GM18499 (cell line): ENCODE data around the gene AMOTL1.
"Not testable (repeated sequence)": the region's sequence is repeated elsewhere in the genome, so short reads cannot be mapped to it uniquely, and the experiment has no call there.

Experiments used
- ATAC-seq: cut with Tn5 transposase; IDR thresholded peaks from one replicate; pipeline ENCODE4 v1.9.1; 2021; ENCODE audit warnings: moderate number of reproducible peaks; ENCODE audit not compliant: insufficient read depth, unreplicated experiment

The AMOTL1 gene

DNA sequence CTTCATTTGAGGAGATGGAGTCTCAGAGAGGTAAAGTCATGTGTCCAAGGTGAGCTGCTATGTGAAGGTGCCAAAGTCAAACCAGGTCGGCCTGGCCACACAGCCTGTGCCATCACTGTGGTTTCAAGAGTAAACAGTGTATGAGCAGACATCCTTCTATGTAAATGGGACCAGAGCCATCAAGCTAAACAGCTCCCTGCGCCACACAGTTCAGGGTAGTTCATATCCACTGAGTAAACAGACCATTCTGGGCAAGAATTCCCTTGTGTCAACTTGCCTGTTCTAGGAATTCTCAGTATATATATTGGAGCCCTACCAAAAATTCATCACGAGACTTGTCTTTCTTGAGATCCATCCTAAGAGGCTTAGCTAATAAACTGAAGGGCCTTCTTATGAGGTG is 77.5 kb downstream of the AMOTL1 start:
- no peak for ATAC-seq

DNA sequence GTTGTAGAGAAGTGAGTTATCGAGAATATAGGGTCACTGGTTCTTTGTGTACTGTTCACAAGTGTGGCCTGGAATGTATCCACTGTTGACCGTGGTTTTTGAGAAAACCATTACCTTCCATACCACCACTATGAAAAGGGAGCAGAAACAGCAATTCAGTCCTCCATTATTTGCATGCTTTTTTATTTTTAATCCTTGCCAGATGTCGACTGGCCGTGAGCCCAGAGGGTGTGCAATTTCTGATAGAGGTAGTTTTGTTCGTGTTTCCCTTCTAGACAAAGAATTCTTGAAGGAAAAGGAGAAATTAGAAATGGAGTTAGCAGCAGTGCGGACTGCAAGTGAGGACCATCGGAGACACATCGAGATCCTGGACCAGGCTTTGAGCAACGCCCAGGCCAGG is 81.7 kb downstream of the AMOTL1 start:
- no peak for ATAC-seq

GRCh38 chr11:94851864-94852636 is 83.9 kb downstream of the AMOTL1 start:
- ATAC-seq = no peak

DNA sequence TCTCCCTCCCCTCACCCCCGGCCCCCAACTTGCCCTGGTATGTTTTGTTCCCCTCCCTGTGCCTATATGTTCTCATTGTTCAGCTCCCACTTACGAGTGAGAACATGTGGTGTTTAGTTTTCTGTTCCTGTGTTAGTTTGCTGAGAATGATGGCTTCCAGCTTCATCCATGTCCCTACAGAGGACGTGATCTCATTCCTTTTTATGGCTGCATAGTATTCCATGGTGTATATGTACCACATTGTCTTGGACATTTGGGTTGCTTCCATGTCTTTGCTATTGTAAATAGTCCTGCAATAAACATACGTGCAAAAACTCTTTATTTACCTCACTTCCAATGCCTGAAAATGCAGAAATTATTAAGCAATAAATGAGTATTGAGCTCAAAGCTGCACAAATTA is 85.1 kb downstream of the AMOTL1 start:
- ATAC-seq = not testable (repeated sequence)

- ATAC-seq = no peak
Observed at GRCh38 chr11:94853836-94854235, 85.7 kb downstream of the AMOTL1 start.

- no peak for ATAC-seq
Observed at GRCh38 chr11:94854770-94855633, 86.8 kb downstream of the AMOTL1 start.

DNA sequence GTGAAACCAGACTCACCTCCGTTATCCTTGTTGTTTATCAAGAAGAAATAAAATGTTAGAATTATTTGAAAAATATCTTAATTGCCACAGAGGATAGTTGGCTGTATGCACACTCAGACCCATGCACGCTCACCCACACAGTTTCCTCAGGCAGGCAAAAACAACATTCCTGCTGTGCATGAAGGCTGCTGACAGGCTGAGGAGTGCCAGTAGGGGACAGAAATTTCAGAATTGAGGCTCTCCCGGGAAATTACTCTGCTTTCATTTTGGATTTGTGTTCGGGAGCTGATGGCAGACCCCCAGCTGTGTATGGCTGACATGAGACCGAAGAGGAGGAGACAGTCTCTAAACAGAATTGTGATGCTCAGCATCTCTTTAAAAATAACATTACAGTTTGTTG is 87.5 kb downstream of the AMOTL1 start:
- no peak for ATAC-seq

DNA sequence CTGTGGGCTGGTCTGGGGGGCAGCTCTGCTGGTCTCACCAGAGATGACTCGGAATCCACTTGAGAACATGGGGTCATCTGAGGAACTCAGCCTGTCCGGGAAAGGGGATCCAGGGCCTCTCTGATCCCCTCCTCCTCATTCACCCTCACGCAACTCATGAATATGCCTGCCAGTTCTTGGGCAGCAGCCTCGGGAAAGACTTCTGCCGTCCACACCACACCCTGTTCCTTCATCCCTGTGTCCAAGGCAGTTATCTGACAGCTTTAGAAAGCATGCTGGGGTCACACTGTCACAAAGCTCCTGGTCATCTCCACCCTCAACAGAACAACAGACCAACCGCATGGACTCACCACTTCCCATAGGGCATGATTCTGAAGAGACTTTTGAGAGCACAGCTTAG is 88.3 kb downstream of the AMOTL1 start:
- no peak for ATAC-seq

DNA sequence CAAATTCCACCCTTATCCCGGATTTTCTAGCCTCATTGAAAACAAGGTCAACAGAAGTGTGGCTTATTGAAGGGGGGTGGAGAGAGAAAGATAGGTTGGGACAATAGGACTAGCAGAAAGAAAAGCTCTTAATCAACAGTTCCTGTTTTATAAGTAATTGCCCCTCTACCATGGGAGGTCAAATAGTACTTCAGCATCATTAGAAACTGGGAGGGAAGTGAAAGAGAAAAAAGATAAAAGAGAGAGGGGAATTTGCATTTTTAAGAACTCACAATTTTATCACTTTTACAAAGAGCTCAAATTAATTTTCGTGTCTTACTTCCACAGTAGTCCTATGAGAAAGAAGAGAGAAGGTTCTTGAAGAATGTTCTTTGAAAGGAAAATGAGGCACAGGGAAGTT is 89.2 kb downstream of the AMOTL1 start:
- no peak for ATAC-seq

GRCh38 chr11:94858012-94858705 is 90.0 kb downstream of the AMOTL1 start:
- ATAC-seq = no peak

GRCh38 chr11:94860333-94860732 is 92.2 kb downstream of the AMOTL1 start:
- ATAC-seq = no peak

GRCh38 chr11:94861306-94861845 is 93.2 kb downstream of the AMOTL1 start:
- ATAC-seq = no peak

- ATAC-seq = no peak
Observed at GRCh38 chr11:94862926-94863880, 95.0 kb downstream of the AMOTL1 start.

- ATAC-seq = no peak
Observed at GRCh38 chr11:94864506-94865045, 96.4 kb downstream of the AMOTL1 start.

DNA sequence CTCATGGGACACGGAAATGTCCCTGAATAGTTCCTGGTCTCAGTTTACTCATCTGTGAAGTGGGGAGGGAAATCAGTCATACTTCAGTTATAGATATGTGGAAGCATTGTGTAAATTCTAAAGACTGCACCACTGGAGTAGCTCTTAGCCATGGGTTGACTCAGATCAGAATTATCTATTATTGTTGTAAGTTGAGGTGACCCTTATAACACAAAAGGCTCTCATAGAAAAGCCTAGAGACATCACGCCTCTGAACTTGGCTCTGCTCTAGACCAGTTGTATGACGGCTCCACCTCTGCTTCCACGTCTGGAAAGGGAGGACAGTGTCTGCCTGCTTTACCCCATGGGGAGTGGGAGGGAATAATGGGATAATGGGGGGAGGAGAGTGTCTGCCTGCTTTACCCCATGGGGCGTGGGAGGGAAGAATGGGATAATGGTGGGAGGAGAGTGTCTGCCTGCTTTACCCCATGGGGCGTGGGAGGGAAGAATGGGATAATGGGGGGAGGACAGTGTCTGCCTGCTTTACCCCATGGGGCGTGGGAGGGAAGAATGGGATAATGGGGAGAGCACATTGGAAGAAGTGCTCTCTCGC is 98.2 kb downstream of the AMOTL1 start:
- ATAC-seq = no peak

DNA sequence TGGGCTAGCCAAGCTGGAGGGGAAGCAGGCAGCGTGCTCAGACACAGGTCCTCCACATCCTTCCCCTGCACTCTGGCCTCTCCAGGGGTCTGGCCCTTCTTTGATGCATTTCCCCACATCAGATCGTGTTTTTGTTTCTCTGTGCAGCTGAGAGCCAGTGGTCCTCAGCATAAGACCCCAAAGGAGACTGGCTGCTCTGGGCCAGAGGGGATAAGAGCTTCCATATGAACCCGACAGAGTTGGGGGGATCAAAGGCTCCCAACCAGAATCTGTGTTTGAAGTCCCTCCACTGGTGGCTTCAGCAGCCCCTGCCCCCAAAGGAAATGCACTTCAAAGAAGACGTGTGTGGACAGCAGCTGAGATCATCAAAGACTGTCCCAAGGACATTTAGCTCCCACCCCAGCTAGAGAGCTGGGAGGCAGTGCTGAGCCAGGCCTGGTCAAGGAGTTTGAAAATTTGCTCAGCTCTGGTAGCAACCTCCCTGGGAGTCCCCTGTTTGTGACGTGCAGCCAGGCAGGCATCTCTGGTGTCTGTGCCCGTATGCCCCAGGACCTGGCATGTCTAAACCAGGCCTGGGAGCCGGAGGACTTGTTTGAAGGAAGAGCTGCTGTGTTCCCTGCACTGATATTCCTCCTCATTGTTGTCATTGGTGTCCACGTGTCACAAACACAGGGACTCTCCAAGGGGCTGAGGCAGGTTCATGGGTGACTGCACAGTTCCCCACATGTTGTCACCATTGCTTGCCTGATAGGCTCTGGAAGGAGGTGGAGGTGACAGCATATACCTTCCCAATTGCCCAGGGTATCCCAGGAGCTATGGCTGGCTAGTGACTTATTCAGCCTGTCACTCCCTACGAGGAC is 99.0 kb downstream of the AMOTL1 start:
- ATAC-seq = no peak

DNA sequence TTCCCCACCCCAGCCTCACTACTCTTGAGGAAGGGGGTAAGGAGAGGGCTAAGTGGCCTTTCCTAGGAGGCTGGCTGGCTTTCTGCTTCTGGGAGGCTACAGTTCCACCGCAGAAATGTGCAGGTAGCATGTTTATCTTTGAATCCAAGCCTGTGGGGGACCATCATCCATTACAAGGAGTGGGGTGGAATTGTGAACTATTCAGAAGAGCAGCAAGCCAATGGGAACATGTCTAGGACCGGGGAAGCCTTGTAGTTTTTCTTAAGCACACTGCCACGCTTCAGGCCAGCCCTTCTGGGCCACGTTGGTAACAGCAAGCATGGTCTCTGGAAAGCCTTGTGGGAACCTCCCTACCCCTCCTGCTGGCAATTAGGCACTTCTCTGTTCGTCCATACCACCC is 100.3 kb downstream of the AMOTL1 start:
- no peak for ATAC-seq

GRCh38 chr11:94869186-94869585 is 101.0 kb downstream of the AMOTL1 start:
- no peak for ATAC-seq
